DND-41 (cell line): ENCODE data around the gene CASP2.

ENCODE experiments used
- EZH2 ChIP-seq: IDR thresholded peaks from 3 replicates; pipeline ENCODE4 v1.6.1; 2012; ENCODE audit warnings: borderline replicate concordance, low read depth, mild to moderate bottlenecking, moderate library complexity, low read length, inconsistent platforms; ENCODE audit not compliant: severe bottlenecking
- TF ChIP-seq, protein P1 (sequence below): IDR thresholded peaks from 2 replicates; pipeline ENCODE4 v1.5.1; 2012; ENCODE audit warnings: borderline replicate concordance, low read length, moderate library complexity, mild to moderate bottlenecking; ENCODE audit not compliant: poor library complexity, severe bottlenecking; ENCODE audit errors: extremely low read depth

DNA sequence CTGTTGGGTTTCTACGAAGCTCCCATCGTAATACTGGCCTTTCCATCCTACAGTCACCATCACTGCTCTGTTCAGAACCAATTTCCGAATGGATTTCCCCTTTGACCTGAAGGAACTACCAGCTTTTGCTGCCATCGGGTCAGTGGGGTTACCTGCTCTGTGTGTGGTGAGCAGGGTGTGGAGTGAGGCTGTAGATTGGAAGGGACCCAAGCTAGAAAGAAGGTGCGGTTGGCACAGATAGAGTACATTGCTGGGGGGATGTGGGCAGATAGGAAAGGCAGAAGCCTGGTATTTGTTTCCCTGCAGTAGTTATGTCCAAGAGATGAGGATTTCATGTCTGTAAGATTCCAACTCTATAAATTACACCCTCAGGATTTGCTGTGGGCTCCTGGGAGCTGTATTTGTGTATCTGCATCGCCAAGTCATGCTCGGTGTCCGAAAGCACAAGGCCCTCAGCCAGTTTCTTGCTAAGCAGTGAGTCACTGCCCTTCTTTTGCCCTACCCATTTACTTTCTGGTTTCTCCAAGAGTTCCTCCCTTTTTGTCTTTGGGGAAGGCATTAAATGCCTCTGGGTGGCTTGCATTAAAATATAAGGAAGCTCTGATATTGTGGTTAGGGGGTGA is 43.1 kb downstream of the CASP2 start:
- TF ChIP-seq, protein P1, sequence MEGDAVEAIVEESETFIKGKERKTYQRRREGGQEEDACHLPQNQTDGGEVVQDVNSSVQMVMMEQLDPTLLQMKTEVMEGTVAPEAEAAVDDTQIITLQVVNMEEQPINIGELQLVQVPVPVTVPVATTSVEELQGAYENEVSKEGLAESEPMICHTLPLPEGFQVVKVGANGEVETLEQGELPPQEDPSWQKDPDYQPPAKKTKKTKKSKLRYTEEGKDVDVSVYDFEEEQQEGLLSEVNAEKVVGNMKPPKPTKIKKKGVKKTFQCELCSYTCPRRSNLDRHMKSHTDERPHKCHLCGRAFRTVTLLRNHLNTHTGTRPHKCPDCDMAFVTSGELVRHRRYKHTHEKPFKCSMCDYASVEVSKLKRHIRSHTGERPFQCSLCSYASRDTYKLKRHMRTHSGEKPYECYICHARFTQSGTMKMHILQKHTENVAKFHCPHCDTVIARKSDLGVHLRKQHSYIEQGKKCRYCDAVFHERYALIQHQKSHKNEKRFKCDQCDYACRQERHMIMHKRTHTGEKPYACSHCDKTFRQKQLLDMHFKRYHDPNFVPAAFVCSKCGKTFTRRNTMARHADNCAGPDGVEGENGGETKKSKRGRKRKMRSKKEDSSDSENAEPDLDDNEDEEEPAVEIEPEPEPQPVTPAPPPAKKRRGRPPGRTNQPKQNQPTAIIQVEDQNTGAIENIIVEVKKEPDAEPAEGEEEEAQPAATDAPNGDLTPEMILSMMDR: no peak
- no peak for TF ChIP-seq EZH2
